ENCODE data around the gene CARMIL1.
A peak's percentile ranks its signal among the peaks of the same experiment; 100 is the strongest.

CARMIL1 gene

GRCh38 chr6:25278914-25279747, at the start of gene CARMIL1:
CARMIL1 (plus strand) TSS chr6:25279374; CDS start chr6:25279796, 422 bp downstream.
- DNase-seq = peak; percentile 90

DNA sequence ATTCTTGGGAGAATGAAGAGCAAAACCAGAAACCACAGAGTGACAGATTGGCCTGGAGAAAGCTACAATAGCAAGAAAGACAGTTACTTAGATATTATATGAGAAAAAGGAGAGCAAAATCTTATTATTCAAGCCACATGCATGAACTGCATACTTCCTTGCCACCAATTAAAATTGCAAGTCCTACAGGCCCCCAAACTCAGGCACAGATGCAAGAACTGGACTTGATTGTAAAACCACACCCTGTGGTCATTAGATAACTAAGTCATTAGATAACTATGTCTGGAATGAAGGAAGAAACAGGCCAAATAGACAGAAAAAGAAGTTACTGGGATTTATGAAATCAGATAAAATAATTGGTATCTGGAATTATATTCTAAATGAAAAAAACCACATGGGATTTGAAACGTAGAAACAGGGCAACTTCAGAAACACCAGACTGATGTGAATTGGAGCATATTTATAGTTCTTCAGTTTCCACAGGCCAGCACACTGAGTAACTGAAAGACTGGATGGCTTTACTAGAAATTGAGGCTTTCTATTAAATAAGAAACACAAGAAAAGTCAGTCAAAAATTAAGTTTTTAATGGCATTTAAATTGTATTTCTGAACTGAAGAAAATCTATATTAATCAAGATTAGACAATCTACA, 49.4 kb upstream of the CARMIL1 start:
- no peak for DNase-seq

- DNase-seq = no peak
Observed at GRCh38 chr6:25232479-25232878, 46.7 kb upstream of the CARMIL1 start.

DNA sequence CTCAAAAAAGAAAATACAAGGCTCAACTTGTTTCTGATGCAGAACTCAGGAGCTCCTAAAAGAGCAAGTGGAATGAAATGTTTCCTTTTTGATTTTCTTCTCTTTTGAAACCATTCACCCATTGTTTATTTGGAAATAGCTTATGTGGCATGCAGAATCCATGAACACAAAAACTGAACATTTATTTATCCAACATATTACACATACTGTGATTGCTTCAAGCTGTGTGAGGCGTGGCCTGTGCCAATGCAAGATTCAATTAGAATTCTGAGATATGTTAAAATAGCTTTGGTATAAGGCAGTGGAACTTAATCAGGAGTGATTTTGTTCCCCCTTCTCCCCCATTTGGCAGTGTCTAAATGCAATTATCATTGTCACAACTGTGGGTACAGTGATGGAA, 45.9 kb upstream of the CARMIL1 start:
- no peak for DNase-seq

DNA sequence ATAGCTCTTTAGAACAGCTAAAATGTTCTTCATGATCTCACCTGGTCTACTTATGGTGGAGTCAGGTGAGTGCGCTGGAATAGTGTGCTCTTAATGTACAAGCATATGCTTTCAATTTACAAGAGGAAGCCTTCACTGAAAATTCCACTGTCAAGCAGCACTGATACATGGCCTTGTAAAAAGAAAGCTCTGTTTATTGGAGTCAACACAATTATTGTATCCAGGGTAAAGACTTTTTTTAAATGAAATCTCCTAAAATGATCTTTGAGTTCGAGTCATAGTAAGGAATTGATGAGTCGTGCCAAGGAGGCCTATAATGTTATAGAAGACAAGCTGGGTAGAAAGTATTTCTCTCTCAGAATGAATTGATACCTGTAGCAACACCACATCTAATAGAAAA, 41.6 kb upstream of the CARMIL1 start:
- no peak for DNase-seq

DNA sequence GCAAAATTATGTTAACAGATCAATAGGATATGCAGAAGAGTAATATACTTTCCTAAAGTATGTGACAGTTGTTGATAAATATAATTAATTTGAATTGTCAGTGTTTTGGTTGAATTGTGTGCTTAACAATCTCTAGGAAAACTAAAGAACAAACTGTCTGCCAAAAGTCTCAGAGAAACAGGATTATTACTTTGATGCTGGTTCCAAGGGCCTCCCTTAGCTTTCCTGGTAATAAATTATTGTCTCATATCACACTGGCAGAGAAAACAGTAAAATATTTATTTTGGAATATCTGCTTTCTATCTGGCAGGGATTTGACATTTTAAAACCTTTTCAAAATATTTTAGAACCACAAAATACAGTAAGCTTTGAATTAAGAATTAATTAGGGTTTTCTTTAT, 40.1 kb upstream of the CARMIL1 start:
- no peak for DNase-seq

GRCh38 chr6:25239498-25239897, 39.7 kb upstream of the CARMIL1 start:
- no peak for DNase-seq

- peak; percentile 15 for DNase-seq
Observed at GRCh38 chr6:25242567-25242966, 36.6 kb upstream of the CARMIL1 start.

- no peak for DNase-seq
Observed at GRCh38 chr6:25244865-25245264, 34.3 kb upstream of the CARMIL1 start.

DNA sequence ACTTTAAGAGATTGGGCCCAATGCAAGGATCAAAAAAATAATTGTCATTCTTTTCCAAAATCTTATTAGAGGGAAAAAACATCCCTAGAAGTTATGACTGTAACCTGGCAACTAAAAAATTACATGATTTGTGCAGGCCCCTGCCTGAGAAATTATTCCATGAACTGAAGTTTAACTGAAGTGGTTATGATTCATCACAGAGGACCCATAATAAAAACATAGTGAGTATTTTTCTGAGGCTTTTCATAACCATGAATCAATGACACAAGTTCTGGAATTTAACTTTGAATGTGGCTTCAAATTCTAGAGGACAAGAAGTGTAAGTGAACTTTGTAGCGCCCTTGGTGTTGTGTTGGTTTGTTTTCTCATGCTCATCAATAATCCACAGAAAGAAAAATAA, 31.1 kb upstream of the CARMIL1 start:
- DNase-seq = no peak

GRCh38 chr6:25249133-25249532, 30.0 kb upstream of the CARMIL1 start:
- DNase-seq = no peak

GRCh38 chr6:25250878-25251277, 28.3 kb upstream of the CARMIL1 start:
- no peak for DNase-seq

DNA sequence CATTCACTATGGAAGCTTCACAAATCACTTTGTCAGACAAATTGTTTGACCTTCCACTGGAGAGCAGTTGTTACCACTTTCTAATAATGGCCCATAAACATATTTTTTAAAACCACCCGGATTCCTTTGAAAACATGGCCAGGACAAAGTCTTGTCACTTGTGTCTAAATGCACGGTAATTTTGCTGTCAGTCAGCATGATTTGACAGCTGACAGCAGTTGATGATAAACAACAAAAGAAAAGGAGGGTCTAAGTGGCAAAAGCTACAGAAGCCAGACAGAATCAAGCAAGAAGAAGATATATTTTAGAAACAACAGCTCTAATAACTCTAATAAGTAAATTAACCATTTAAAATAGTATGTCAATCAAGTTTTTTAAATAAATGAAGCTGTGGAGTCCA, 27.7 kb upstream of the CARMIL1 start:
- DNase-seq = peak; percentile 14

GRCh38 chr6:25253351-25253750, 25.8 kb upstream of the CARMIL1 start:
- peak; percentile 93 for DNase-seq

- DNase-seq = no peak
Observed at GRCh38 chr6:25254671-25255070, 24.5 kb upstream of the CARMIL1 start.

DNA sequence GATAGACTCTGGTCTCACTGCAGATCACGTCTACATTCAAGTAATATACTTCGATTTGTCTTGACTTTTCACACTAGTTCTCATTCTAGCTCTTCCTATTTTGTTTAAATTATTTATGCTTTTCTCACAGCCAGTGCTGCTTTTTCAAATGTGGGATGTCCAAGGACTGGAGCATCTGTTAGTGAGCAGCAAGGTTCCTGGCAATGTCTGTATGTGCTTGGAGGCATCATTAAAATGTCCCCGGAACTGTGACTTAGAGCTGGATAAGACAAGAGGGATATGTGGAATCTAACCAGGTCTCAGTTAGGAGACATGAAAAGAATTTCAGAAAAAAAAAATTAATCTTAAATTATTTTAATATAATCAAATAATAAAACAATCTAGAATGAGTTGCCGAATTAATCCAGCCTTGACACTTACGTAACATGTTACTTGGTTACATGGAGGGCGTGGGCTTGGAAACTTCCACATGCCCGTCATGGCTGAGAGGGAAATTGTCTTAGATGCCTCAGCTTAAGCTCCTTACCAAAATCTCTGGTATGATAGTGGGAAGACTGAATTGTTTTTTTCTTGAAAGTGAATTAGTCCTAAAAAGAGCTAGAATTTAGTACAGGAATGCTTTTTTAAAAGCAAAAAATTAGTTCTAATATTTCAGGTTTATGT, 21.4 kb upstream of the CARMIL1 start:
- DNase-seq = no peak

- no peak for DNase-seq
Observed at GRCh38 chr6:25259756-25260155, 19.4 kb upstream of the CARMIL1 start.

DNA sequence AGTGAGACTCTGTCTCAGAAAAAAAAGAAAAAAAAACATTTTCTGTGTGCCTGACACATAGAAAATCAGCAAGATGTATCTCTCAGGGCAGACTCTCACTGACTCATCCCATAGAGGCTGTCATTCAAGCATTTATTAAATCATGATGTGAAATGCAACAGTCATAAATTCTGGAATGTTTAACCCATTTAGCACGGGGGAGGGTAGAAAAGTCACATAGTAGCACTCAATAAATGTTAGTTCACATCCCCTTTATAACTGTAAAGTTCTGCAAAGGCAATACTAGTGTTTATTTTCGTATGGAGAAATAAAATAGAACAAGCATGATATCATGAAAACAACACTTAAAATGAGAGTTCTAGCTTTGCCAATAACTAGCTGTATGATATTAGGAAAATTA, 15.5 kb upstream of the CARMIL1 start:
- no peak for DNase-seq

DNA sequence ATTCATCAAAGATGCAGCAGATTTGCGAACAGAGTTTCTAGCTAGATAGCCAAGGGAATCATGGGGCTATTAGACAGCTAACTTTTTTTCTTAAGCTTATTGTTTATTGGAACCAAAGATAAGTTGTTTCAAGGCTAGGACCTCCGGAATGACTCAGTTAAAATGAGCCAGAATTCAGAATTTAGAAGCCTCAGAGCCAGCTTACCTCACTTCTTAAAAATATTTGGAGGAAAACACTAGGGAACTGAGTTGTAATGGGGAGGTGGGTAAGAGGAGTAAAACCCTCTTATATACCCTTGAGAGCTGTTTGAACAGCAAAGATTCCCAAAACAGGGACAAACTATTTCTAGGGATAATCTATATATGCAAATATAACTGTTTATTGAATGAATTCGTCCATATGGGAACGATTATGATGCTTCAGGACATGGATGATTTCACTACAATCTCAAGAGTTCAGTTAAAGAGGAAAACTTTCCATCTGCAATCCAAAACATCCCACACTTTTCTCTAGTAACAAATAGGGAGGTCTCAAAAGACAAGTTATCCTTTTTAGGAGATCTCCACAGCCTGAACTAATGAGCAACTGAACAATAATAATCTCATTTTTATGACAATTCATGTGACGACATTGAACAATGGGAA, 12.6 kb upstream of the CARMIL1 start:
- DNase-seq = no peak

DNA sequence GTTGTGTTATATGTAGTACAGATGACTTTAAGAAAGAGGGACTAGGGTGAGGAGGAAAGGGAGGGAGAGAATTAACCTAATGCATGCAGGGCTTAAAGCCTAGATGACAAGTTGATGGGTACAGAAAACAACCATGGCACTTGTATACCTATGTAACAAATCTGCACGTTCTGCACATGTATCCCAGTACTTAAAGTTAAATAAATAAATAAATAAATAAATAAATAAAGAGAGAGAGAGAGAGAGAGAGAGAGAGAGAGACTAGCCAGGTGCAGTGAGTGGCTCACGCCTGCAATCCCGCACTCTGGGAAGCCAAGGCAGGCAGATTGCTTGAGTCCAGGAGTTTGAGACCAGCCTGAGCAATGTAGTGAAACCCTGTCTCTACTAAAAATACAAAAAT, 11.5 kb upstream of the CARMIL1 start:
- no peak for DNase-seq

DNA sequence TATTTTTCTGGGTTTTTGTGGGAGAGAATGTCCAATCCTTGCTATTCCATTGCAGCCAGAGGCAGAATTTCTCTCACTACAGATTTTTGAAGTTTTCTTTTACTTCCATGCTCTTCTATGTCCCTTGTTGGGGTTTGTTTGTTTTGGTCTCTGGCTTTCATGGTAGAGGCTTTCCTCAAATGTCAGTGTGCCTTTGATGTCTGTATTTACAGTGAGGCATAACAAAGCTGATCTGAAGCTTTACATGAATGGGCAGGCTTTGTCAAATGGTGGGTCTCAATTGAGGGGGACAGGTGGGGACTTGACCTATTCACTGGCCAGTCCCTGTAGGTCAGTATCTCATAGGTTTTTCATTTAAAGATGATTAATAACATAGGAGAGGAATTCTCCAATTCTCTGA, 8.6 kb upstream of the CARMIL1 start:
- no peak for DNase-seq

GRCh38 chr6:25275436-25275835, 3.7 kb upstream of the CARMIL1 start:
- DNase-seq = no peak

- no peak for DNase-seq
Observed at GRCh38 chr6:25277386-25277785, 1.8 kb upstream of the CARMIL1 start.

GRCh38 chr6:25277857-25278256, 1.3 kb upstream of the CARMIL1 start:
- DNase-seq = no peak
